Erythroblast (primary cell): ENCODE measurements around the gene TMEM114.

Source experiments
- GATA1 ChIP-seq: IDR thresholded peaks from 2 replicates; pipeline ENCODE4 v1.6.1; 2011; ENCODE audit warnings: low read depth, mild to moderate bottlenecking, control low read depth, low read length, moderate library complexity
- POLR2A ChIP-seq: IDR thresholded peaks from 2 replicates; pipeline ENCODE4 v1.6.1; 2011; ENCODE audit warnings: mild to moderate bottlenecking, low read length

DNA sequence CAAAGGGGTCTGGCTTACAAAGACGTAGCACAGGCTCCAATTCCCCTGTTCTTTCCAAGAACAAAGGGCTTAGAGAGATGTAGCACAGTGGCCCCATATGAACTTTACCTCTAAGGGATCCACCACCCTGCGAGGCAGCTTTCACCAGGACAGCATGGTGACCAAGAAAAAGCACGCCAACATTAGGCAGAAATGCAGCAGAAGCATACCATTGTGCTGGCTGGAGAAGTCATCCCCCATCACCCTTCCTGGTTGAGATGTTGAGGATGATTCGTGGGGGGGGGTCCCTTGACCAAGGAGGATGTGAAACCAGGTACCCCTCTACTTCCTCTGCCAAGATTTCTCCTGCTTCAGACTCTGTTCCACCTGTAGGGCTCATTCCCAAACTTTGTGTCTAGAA is 48.4 kb downstream of the TMEM114 start:
- TF ChIP-seq POLR2A (no peak), GATA1 (no peak)
